SK-N-SH (cell line): ENCODE measurements around the gene DIS3L2. TPM values are rescaled to one million over a fixed set of nuclear protein-coding genes. Genes with fewer than 3 reads are reported as not detected.

Source experiments
- CTCF ChIA-PET: fragments of 300-600, 350-600 bp; formaldehyde crosslinking; extraction: SDS; loops from one replicate; lab custom pipeline; 2021; lab: Yijun Ruan, JAX
- POLR2A ChIA-PET: fragments of 350-600 bp; sonication (Branson Sonifier 250); formaldehyde crosslinking; extraction: SDS; loops from one replicate; lab custom pipeline; 2020; ENCODE audit warnings: antibody characterized with exemption, inconsistent platforms; lab: Yijun Ruan, JAX
- DNase-seq: peaks from one replicate; pipeline ENCODE4 v3.0.0; 2012
- H2AFZ ChIP-seq: fragments of 200-600 bp; sonication (generic); 2 replicates; pipeline ENCODE4 v1.8.1; 2016; ENCODE audit warnings: antibody characterized with exemption, mild to moderate bottlenecking, low read depth
- H3F3A ChIP-seq: fragments of 200-600 bp; sonication (generic); replicated peaks from 2 replicates; pipeline ENCODE3; 2016; ENCODE audit warnings: antibody characterized with exemption, mild to moderate bottlenecking; ENCODE audit not compliant: insufficient read depth
- H3K27ac ChIP-seq, 2 experiments: fragments of 200-500 bp in 1 of 2; fragments of 200-600 bp in 1 of 2; sonication (Bioruptor generic) in 1 of 2; sonication (generic), shearing (Covaris generic) in 1 of 2; 2 replicates each; pipeline versions ENCODE4 v1.5.1 to v1.6.1; 2014 to 2016; ENCODE audit warnings: low read depth in 2 of 2, inconsistent platforms in 1 of 2, low read length in 1 of 2, mild to moderate bottlenecking in 1 of 2, mixed read lengths in 1 of 2
- H3K27me3 ChIP-seq: fragments of 200-600 bp; sonication (generic), shearing (Covaris generic); 2 replicates; pipeline ENCODE4 v1.6.1; 2016; ENCODE audit warnings: mixed run types; ENCODE audit not compliant: insufficient read depth
- H3K36me3 ChIP-seq, 2 experiments: fragments of 200-500 bp in 1 of 2; fragments of 200-600 bp in 1 of 2; sonication (Bioruptor generic) in 1 of 2; sonication (generic) in 1 of 2; replicated peaks in 1 of 2; 2 replicates each; pipeline versions ENCODE3 to v1.5.1; 2014 to 2016; ENCODE audit warnings: low read length in 1 of 2, mild to moderate bottlenecking in 1 of 2; ENCODE audit not compliant: insufficient read depth in 2 of 2, control insufficient read depth in 1 of 2
- H3K4me1 ChIP-seq, 2 experiments: fragments of 200-500 bp in 1 of 2; fragments of 200-600 bp in 1 of 2; sonication (Bioruptor generic) in 1 of 2; sonication (generic), shearing (Covaris generic) in 1 of 2; 2 replicates each; pipeline versions ENCODE4 v1.5.1 to v1.6.1; 2014 to 2016; ENCODE audit warnings: low read depth in 1 of 2, low read length in 1 of 2, mixed run types in 1 of 2; ENCODE audit not compliant: insufficient read depth in 2 of 2, control insufficient read depth in 1 of 2
- H3K4me2 ChIP-seq: fragments of 200-600 bp; sonication (generic), shearing (Covaris generic); 2 replicates; pipeline ENCODE4 v1.6.1; 2017; ENCODE audit warnings: mixed run types
- H3K4me3 ChIP-seq, 2 experiments: fragments of 200-500 bp in 1 of 2; fragments of 200-600 bp in 1 of 2; sonication (Bioruptor generic) in 1 of 2; sonication (generic), shearing (Covaris generic) in 1 of 2; 2 replicates each; pipeline versions ENCODE4 v1.5.1 to v1.8.1; 2014 to 2016; ENCODE audit warnings: low read depth in 2 of 2, inconsistent platforms in 1 of 2, low read length in 1 of 2, mild to moderate bottlenecking in 1 of 2, mixed read lengths in 1 of 2, moderate library complexity in 1 of 2
- H3K79me2 ChIP-seq: fragments of 200-600 bp; sonication (generic); 2 replicates; pipeline ENCODE4 v1.8.1; 2017; ENCODE audit warnings: mild to moderate bottlenecking; ENCODE audit not compliant: insufficient read depth
- H3K9ac ChIP-seq: fragments of 200-600 bp; sonication (generic); 2 replicates; pipeline ENCODE4 v1.6.1; 2017; ENCODE audit warnings: mixed run types
- H3K9me2 ChIP-seq: fragments of 200-600 bp; sonication (generic); 2 replicates; pipeline ENCODE4 v1.6.1; 2017; ENCODE audit warnings: mixed run types
- H3K9me3 ChIP-seq: fragments of 200-600 bp; sonication (generic); 2 replicates; pipeline ENCODE4 v1.6.1; 2017; ENCODE audit warnings: mixed run types, mild to moderate bottlenecking, moderate library complexity
- H4K20me1 ChIP-seq: fragments of 200-600 bp; sonication (generic); 2 replicates; pipeline ENCODE4 v1.6.1; 2017; ENCODE audit warnings: mild to moderate bottlenecking, mixed run types; ENCODE audit not compliant: insufficient read depth
- CTCF ChIP-seq: fragments of 200-600 bp; sonication (generic); IDR thresholded peaks from 2 replicates; pipeline ENCODE4 v1.6.1; 2017; ENCODE audit warnings: antibody characterized with exemption, mild to moderate bottlenecking, moderate library complexity
- ELF1 ChIP-seq: IDR thresholded peaks from 2 replicates; pipeline ENCODE4 v1.4.0; 2012
- EZH2phosphoT487 ChIP-seq: fragments of 200-600 bp; sonication (generic); IDR thresholded peaks from 2 replicates; pipeline ENCODE4 v1.6.1; 2017; ENCODE audit warnings: low read depth, mixed run types, mild to moderate bottlenecking, antibody characterized with exemption, moderate library complexity, borderline replicate concordance
- FOSL2 ChIP-seq: IDR thresholded peaks from 2 replicates; pipeline ENCODE4 v1.4.0; 2012; ENCODE audit warnings: low read depth, mild to moderate bottlenecking, moderate library complexity, borderline replicate concordance
- FOXJ3 ChIP-seq: sonication (generic); formaldehyde crosslinking; IDR thresholded peaks from 2 replicates; pipeline ENCODE4 v1.5.1; 2020; ENCODE audit warnings: mild to moderate bottlenecking, missing genetic modification reagents
- GABPA ChIP-seq: IDR thresholded peaks from 2 replicates; pipeline ENCODE4 v1.4.0; 2012; ENCODE audit warnings: low read depth, mild to moderate bottlenecking
- IRF3 ChIP-seq: fragments of 150-350 bp; IDR thresholded peaks from 2 replicates; pipeline ENCODE4 v1.6.1; 2016; ENCODE audit warnings: mild to moderate bottlenecking, low read depth, low read length
- MXI1 ChIP-seq: IDR thresholded peaks from 2 replicates; pipeline ENCODE4 v1.6.1; 2012; ENCODE audit warnings: mild to moderate bottlenecking, low read depth, low read length, improper control_type of control experiment
- PBX3 ChIP-seq: IDR thresholded peaks from 2 replicates; pipeline ENCODE4; 2012
- POLR2AphosphoS5 ChIP-seq: IDR thresholded peaks from 2 replicates; pipeline ENCODE4 v1.6.1; 2012; ENCODE audit warnings: low read depth, low read length
- RAD21 ChIP-seq: IDR thresholded peaks from 2 replicates; pipeline ENCODE4 v1.6.1; 2012; ENCODE audit warnings: mild to moderate bottlenecking, low read length
- RFX5 ChIP-seq: IDR thresholded peaks from 2 replicates; pipeline ENCODE4 v1.6.1; 2012; ENCODE audit warnings: mild to moderate bottlenecking, improper control_type of control experiment, low read length
- SIN3A ChIP-seq: IDR thresholded peaks from 2 replicates; pipeline ENCODE4 v1.6.1; 2012; ENCODE audit warnings: low read depth, mild to moderate bottlenecking, low read length, moderate library complexity, borderline replicate concordance
- TEAD4 ChIP-seq: IDR thresholded peaks from 2 replicates; pipeline ENCODE4 v1.4.0; 2012; ENCODE audit warnings: mild to moderate bottlenecking, borderline replicate concordance; ENCODE audit not compliant: insufficient read depth
- USF2 ChIP-seq: fragments of 150-350 bp; IDR thresholded peaks from 2 replicates; pipeline ENCODE4 v1.6.1; 2017; ENCODE audit warnings: antibody characterized with exemption, low read length, low read depth, borderline replicate concordance
- WGBS: methylation state at CpG from one replicate; pipeline ENCODE4 v1.1.6; 2017; ENCODE audit warnings: low lambda C conversion rate; 5-methylcytosine and 5-hydroxymethylcytosine counted together
- polyA plus RNA-seq, 3 experiments: library from polyadenylated mRNA; depleted of rRNA; stranded (reverse); fragments of >200 nt; gene quantifications; 2 replicates each; pipeline ENCODE4 v1.2.3, GENCODE V29; 2012

The DIS3L2 gene
- polyA plus RNA-seq, 1 of the 3 experiments (the other 2 are of a cell fraction): 17.9 TPM

- H3K79me2 ChIP-seq: no peaks in the 10 kb centered on the region
- no peaks in the 10 kb centered on the region for H3K9me2 ChIP-seq
- no peak overlapping the region for H3K4me3 ChIP-seq
- H4K20me1 ChIP-seq: no peaks in the 10 kb centered on the region
- H2AFZ ChIP-seq: no peak overlapping the region
- H3K9me3 ChIP-seq: no peaks in the 10 kb centered on the region
- peaks cover 0 to 5% of the 10 kb centered on the region in 2 experiments; a peak in 1 of 4 replicates for H3K4me1 ChIP-seq
- no peaks in the 10 kb centered on the region for H3K36me3 ChIP-seq
- no peak overlapping the region for H3K27ac ChIP-seq
- ChIA-PET POLR2A (no interaction called here), CTCF (interaction anchor here (0.9 to 14.3 kb wide), 8 partner anchors 8 to 522 kb away, joined by 3 to 214 read pairs (median 7); partner anchors contain the start of gene NPPC)
- H3K4me2 ChIP-seq: no peak overlapping the region
- H3K27me3 ChIP-seq: no peaks in the 10 kb centered on the region
- no peak for DNase-seq
- H3F3A ChIP-seq: no peaks in the 10 kb centered on the region
- WGBS: 65% methylated on average over 8 of the region's 10 CpGs
- H3K9ac ChIP-seq: no peak overlapping the region
- TF ChIP-seq IRF3 (no peak), SIN3A (no peak), TEAD4 (no peak), FOXJ3 (CRISPR knock-in tag) (no peak), RAD21 (no peak), GABPA (no peak), CTCF (no peak), POLR2AphosphoS5 (no peak), PBX3 (no peak), MXI1 (no peak), FOSL2 (no peak), USF2 (no peak), EZH2phosphoT487 (no peak), RFX5 (no peak), ELF1 (no peak)
Observed at GRCh38 chr2:231917280-231918066, 44.0 kb upstream of the DIS3L2 start.
